HG02642 (cell line): Measurements from ENCODE around the gene SNHG17.
"Not testable (repeated sequence)": the region's sequence is repeated elsewhere in the genome, so short reads cannot be mapped to it uniquely, and the experiment has no call there.

Source experiments
- ATAC-seq: cut with Tn5 transposase; IDR thresholded peaks from one replicate; pipeline ENCODE4 v1.9.1; 2021; ENCODE audit warnings: mild to moderate bottlenecking; ENCODE audit not compliant: unreplicated experiment, poor library complexity

Gene SNHG17

GRCh38 chr20:38421915-38422314 lies 13.2 kb downstream of the SNHG17 start:
- no peak for ATAC-seq

DNA sequence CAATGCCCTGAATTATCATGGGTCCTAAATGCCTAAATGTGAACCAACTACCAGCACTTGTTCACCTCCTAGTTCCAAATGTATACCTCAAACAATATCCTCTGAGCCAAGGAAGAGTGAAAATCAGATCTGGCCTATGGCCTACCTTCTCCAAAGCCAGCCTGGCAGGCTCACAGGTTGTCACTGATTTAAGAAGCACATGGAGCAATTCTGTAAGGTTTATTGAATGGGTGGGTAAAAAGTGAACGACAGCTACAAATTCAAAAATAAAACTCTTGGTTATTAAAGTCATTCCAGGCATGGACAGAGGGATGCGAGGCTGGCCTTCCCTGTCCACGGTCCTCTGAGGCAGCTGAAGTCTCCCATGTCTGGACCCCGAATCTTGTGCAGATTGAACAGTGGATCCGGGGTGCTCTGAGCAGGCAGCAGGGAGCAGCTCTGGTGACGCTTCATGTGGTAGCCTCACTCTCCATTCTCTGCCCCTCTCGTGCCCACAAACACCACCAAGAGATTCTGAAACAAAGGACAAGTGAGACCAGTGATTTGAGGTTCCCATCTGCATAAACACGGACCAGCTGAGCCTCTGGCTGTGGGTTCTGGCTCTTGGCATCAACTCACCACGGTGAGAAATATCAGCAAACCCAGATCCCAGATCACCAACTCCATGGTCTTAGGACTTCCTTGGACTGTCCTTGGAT lies 14.6 kb downstream of the SNHG17 start:
- ATAC-seq = no peak

- ATAC-seq = no peak
These were observed 16.5 kb downstream of the SNHG17 start for GRCh38 chr20:38418509-38419204.

GRCh38 chr20:38414769-38415450 lies 20.2 kb downstream of the SNHG17 start:
- ATAC-seq = no peak

DNA sequence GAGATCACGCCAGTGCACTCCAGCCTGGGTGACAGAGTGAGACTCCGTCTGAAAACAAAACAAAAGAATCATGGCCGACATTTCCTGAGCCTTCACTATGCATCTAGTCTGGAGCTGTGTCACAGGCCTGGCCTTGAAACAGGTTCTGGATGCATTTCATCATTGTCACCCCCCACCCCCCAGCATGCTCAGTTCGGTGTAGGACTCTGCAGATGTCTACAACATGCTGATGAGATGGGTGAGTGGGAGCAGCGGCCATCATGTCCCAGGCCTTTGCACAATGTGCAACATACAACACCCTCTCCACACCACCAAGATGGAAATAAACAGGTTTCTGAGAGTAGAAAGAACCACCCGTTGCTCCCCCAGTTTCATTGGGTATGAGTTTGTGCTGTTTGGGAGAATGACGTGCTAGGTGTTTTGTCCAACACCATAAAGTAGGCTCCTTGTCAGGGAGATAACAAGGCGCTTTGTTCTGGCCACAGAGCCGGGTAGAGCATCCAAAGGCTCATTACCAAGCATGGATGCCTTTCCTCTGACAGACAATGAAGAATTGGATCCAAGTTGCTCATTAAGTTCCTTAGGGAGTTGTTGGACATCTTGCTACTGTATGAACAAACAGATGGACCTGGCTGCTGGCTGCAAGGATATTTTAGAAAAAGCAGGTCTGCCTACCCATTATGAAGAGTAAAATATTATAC lies 22.1 kb downstream of the SNHG17 start:
- ATAC-seq = no peak

GRCh38 chr20:38407822-38408221 lies 27.3 kb downstream of the SNHG17 start:
- ATAC-seq = not testable (repeated sequence)

- no peak for ATAC-seq
These were observed 27.8 kb downstream of the SNHG17 start for GRCh38 chr20:38407321-38407720.

DNA sequence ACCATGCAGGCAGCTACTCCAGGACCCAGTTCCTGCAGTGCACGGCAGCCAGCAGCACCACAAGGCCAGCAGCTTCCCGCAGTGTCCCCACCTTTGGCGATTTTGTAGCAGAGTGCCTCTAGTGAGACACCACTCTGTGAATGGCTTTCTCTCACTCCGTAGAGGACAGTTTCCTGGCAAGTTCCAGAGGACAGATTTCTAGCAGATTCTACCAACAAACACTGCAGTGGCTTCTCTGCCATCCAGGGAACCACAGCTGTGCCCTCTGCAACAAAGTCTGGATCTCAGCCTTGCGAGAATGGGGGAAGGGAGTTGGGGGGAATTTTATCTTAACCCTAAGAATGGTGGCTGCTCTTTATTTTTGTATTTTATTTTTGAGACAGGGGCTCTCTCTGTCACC lies 28.7 kb downstream of the SNHG17 start:
- ATAC-seq = no peak

DNA sequence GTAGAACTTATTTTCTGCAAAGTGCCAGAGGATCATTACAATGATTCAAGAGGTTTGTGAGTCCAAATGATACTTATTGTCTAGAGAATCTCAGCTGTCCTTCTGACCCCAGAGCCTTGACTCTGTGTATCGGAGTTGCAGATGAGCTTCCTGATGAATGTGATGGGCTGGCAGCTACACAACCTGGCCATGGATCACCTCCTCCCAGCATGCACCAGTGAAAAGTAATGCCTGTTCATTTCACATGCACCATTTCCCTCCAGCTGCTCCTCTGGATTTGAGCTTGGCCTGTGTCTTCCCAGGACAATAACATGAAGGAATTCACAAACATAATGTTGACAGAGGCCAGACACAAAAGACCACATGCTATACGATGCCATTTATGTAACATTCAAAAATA lies 30.0 kb downstream of the SNHG17 start:
- ATAC-seq = no peak

DNA sequence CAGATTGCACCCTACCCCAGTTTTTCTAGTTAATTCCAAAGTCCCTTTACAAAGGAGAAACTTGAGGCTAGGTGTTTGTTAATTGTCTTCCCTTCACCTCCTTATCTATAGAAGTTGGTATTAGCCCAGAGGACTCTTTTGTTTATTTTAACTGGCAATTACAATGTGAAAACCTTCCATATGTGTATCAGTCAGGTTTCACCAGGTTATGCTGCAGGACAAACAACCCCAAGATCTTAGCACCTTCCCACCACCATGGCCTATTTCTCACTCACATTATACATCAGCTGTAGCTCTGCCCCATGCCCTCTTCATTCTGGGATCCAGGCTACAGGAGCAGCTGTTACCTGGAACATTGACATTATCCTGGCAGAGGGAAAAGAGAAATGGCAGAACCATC lies 31.1 kb downstream of the SNHG17 start:
- no peak for ATAC-seq

- ATAC-seq = no peak
These were observed 32.3 kb downstream of the SNHG17 start for GRCh38 chr20:38402816-38403215.

DNA sequence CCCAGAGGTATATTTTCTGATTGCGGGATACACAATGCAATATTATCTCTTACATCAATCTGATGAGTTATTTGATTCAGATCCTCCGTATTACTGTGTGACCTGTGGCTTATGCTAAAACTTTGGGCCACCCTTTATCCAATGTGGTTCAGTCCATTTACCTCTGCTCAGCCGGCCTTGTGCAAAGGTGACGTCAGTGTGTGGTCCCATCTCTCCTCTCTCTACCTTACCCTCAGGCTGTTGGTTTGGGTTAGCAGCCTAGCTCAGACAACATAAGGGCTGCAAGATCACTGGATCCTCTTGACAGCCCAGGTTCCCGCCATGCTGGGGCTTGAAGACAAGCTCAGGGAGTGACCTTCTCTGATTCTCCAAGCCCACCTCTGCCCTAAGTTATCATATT lies 33.0 kb downstream of the SNHG17 start:
- ATAC-seq = no peak

DNA sequence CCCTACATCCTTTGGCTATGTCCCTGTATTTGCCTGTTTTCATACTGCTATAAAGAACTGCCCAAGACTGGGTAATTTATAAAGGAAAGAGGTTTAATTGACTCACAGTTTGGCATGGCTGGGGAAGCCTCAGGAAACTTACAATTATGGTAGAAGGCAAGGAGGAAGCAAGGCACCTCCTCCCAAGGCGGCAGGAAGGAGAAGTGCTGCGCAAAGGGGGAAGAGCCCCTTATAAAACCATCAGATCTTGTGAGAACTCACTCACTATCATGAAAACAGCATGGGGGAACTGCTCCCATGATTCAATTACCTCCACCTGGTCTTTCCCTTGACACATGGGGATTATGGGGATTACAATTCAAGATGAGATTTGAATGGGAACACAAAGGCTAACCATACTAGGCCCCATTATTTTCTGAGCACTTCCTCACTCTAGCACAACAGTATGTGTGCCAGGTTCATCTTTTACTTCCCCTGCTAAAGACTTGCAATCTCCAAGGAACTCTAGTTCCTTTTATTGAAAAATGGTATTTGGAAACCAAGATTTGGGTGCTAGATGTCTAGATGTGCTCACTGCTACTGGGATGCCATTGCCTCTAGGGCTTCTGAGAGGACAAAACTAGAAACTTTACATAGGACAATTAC lies 39.3 kb downstream of the SNHG17 start:
- not testable (repeated sequence) for ATAC-seq

GRCh38 chr20:38395165-38395564 lies 40.0 kb downstream of the SNHG17 start:
- no peak for ATAC-seq

GRCh38 chr20:38393259-38393658 lies 41.9 kb downstream of the SNHG17 start:
- no peak for ATAC-seq

GRCh38 chr20:38392356-38392755 lies 42.8 kb downstream of the SNHG17 start:
- no peak for ATAC-seq

GRCh38 chr20:38387953-38388352 lies 47.2 kb downstream of the SNHG17 start:
- no peak for ATAC-seq

DNA sequence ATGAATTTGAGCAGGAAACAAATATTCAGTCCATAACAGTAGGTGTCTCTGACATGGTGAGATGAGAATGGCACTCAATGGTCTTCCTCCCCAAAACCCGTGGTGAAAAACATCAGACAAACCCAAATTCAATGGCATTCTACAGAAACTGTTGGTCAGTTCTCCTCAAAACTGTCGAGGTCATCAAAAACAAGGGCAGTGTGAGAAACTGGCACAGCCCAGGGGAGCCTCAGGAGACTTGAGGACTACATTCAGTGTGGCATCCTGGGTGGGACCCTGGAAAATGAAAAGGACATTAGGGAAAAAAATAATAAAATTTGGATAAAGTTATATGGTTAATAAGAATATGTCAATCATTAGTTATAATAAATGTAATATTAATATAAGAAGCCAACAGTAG lies 48.3 kb downstream of the SNHG17 start:
- ATAC-seq = no peak

DNA sequence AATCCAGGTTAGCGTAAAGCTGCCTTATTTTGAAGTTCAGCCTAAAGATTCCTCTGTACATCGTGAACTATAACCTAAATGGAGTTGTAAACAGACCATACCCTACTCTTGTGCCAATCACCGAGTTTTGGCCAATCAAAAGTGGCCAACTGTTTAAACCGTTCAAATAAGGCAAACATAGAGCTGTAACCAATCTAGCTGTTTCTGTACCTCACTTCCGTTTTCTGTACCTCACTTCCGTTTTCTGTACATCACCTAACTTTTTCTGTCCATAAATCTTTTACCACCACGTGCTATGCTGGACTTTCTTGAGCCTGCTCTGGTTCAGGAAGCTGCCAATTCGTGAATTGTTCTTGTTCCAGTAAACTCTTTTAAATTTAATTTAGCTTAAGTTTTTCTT lies 49.1 kb downstream of the SNHG17 start:
- ATAC-seq = no peak

DNA sequence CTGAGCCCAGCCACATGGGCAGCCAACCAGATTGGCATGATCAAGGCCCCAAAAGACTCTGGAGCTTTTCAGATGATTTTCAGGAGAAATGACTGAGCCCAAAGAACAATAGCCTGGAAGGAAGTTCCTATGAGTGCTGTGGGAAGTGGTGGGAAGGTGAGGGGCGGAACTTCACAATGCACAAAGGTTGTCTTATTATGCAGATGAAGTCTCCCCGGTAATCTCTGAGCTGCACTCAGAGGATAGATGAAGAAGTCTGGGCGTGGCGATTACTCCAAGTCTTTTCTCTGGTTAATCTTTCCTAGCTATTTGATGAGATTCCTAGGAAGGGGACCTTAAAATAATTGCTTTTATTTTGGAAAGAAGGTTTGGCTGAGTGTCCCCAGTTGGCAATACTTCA lies 52.0 kb downstream of the SNHG17 start:
- ATAC-seq = no peak
